H9 (cell line): Measurements from ENCODE around the gene MYBBP1A. TPM values are rescaled to one million over a fixed set of nuclear protein-coding genes. Genes with fewer than 3 reads are reported as not detected.

ENCODE experiments used
- DNase-seq: peaks from one replicate; pipeline ENCODE4 v3.0.0-alpha.2; 2017
- H2AFZ ChIP-seq: one replicate; pipeline ENCODE4 v1.6.1; 2013; ENCODE audit warnings: mild to moderate bottlenecking, low read length, control low read depth, moderate library complexity
- H2AK5ac ChIP-seq: 2 replicates; pipeline ENCODE4 v1.6.1; 2013; ENCODE audit warnings: low read length, control low read depth, mixed read lengths; ENCODE audit not compliant: insufficient read length
- H2BK120ac ChIP-seq: one replicate; pipeline ENCODE4 v1.6.1; 2013; ENCODE audit warnings: low read depth, mild to moderate bottlenecking, low read length, control low read depth, inconsistent platforms; ENCODE audit not compliant: poor library complexity, severe bottlenecking
- H2BK12ac ChIP-seq: 2 replicates; pipeline ENCODE4 v1.6.1; 2013; ENCODE audit warnings: low read length, control low read depth, mixed read lengths, low read depth; ENCODE audit not compliant: insufficient read length
- H2BK15ac ChIP-seq: 2 replicates; pipeline ENCODE4 v1.6.1; 2013; ENCODE audit warnings: low read depth, low read length, control low read depth
- H2BK20ac ChIP-seq: one replicate; pipeline ENCODE4 v1.6.1; 2013; ENCODE audit warnings: low read depth, mild to moderate bottlenecking, low read length, control low read depth, inconsistent platforms; ENCODE audit not compliant: poor library complexity, severe bottlenecking
- H2BK5ac ChIP-seq: 2 replicates; pipeline ENCODE4 v1.6.1; 2013; ENCODE audit warnings: low read length, control low read depth, mixed read lengths; ENCODE audit not compliant: insufficient read length
- H3K14ac ChIP-seq: 2 replicates; pipeline ENCODE4 v1.6.1; 2013; ENCODE audit warnings: low read length, control low read depth; ENCODE audit not compliant: insufficient read depth
- H3K18ac ChIP-seq: 2 replicates; pipeline ENCODE4 v1.6.1; 2013; ENCODE audit warnings: low read depth, mild to moderate bottlenecking, mixed read lengths, low read length, control low read depth; ENCODE audit not compliant: insufficient read length
- H3K23ac ChIP-seq: 2 replicates; pipeline ENCODE4 v1.6.1; 2013; ENCODE audit warnings: low read length, control low read depth, mixed read lengths, low read depth; ENCODE audit not compliant: insufficient read length
- H3K23me2 ChIP-seq: 2 replicates; pipeline ENCODE4 v1.6.1; 2013; ENCODE audit warnings: low read depth, mild to moderate bottlenecking, mixed read lengths, low read length, control low read depth; ENCODE audit not compliant: insufficient read length, poor library complexity, severe bottlenecking
- H3K27ac ChIP-seq: 2 replicates; pipeline ENCODE4 v1.5.1; 2013; ENCODE audit warnings: low read length, control low read depth, mixed read lengths, low read depth; ENCODE audit not compliant: insufficient read length
- H3K27me3 ChIP-seq: 2 replicates; pipeline ENCODE4 v1.6.1; 2013; ENCODE audit warnings: low read length, control low read depth, inconsistent platforms; ENCODE audit not compliant: insufficient read depth
- H3K4ac ChIP-seq: 2 replicates; pipeline ENCODE4 v1.6.1; 2013; ENCODE audit warnings: low read depth, mild to moderate bottlenecking, control low read depth, inconsistent platforms, low read length, moderate library complexity
- H3K4me1 ChIP-seq: 2 replicates; pipeline ENCODE4 v1.6.1; 2013; ENCODE audit warnings: low read length, control low read depth, inconsistent platforms; ENCODE audit not compliant: insufficient read depth
- H3K4me2 ChIP-seq: 2 replicates; pipeline ENCODE4 v1.6.1; 2013; ENCODE audit warnings: low read length, control low read depth, mixed read lengths; ENCODE audit not compliant: insufficient read length, insufficient read depth
- H3K56ac ChIP-seq: 2 replicates; pipeline ENCODE4 v1.6.1; 2013; ENCODE audit warnings: low read depth, mild to moderate bottlenecking, mixed read lengths, low read length, control low read depth; ENCODE audit not compliant: insufficient read length
- H3K79me1 ChIP-seq: 2 replicates; pipeline ENCODE4 v1.6.1; 2013; ENCODE audit warnings: low read depth, mild to moderate bottlenecking, moderate library complexity, low read length, control low read depth, inconsistent platforms; ENCODE audit not compliant: insufficient read depth, poor library complexity, severe bottlenecking
- H3K79me2 ChIP-seq: 2 replicates; pipeline ENCODE4 v1.6.1; 2013; ENCODE audit warnings: low read length, control low read depth, inconsistent platforms; ENCODE audit not compliant: insufficient read depth
- H3K9ac ChIP-seq: 2 replicates; pipeline ENCODE4 v1.6.1; 2013; ENCODE audit warnings: low read length, control low read depth, mixed read lengths; ENCODE audit not compliant: insufficient read length; ENCODE audit errors: extremely low read depth
- H3K9me3 ChIP-seq: one replicate; pipeline ENCODE4 v1.6.1; 2013; ENCODE audit warnings: low read depth, low read length, inconsistent platforms; ENCODE audit not compliant: control insufficient read depth
- H3T11ph ChIP-seq: one replicate; pipeline ENCODE4 v1.6.1; 2013; ENCODE audit warnings: mild to moderate bottlenecking, low read length, control low read depth, inconsistent platforms
- H4K20me1 ChIP-seq: one replicate; pipeline ENCODE4 v1.6.1; 2013; ENCODE audit not compliant: control insufficient read depth, insufficient read length, insufficient read depth
- H4K5ac ChIP-seq: 2 replicates; pipeline ENCODE4 v1.6.1; 2013; ENCODE audit warnings: low read depth, mild to moderate bottlenecking, mixed read lengths, low read length, control low read depth; ENCODE audit not compliant: insufficient read length
- H4K8ac ChIP-seq: replicated peaks from 2 replicates; pipeline ENCODE4 v1.6.1; 2013; ENCODE audit warnings: low read length, control low read depth, mixed read lengths, low read depth; ENCODE audit not compliant: insufficient read length
- H4K91ac ChIP-seq: 2 replicates; pipeline ENCODE4 v1.6.1; 2013; ENCODE audit warnings: low read depth, mild to moderate bottlenecking, moderate library complexity, mixed read lengths, low read length, control low read depth; ENCODE audit not compliant: insufficient read length
- H3K27ac Mint-ChIP-seq, 3 experiments: 2 replicates in 2 of 3; 3 replicates in 1 of 3; pipeline ENCODE4 v1.8.0; 2020 to 2021; ENCODE audit warnings: mixed read lengths in 3 of 3, mild to moderate bottlenecking in 1 of 3, moderate library complexity in 1 of 3
- H3K27me3 Mint-ChIP-seq: 2 replicates; pipeline ENCODE4 v1.8.0; 2021; ENCODE audit warnings: low read depth, mild to moderate bottlenecking, moderate library complexity, mixed read lengths
- H3K36me3 Mint-ChIP-seq, 3 experiments: 2 replicates in 2 of 3; 3 replicates in 1 of 3; pipeline ENCODE4 v1.8.0; 2020 to 2021; ENCODE audit warnings: low read depth in 3 of 3, mixed read lengths in 3 of 3; ENCODE audit not compliant: insufficient read depth in 1 of 3
- H3K4me1 Mint-ChIP-seq, 2 experiments: 2 replicates each; pipeline ENCODE4 v1.8.0; 2020; ENCODE audit warnings: mixed read lengths in 2 of 2
- H3K4me3 Mint-ChIP-seq, 2 experiments: 2 replicates in 1 of 2; 3 replicates in 1 of 2; pipeline ENCODE4 v1.8.0; 2020 to 2021; ENCODE audit warnings: mild to moderate bottlenecking in 2 of 2, mixed read lengths in 2 of 2, moderate library complexity in 1 of 2
- H3K9me3 Mint-ChIP-seq, 2 experiments: 2 replicates in 1 of 2; 3 replicates in 1 of 2; pipeline ENCODE4 v1.8.0; 2020; ENCODE audit warnings: mild to moderate bottlenecking in 2 of 2, mixed read lengths in 2 of 2, moderate library complexity in 1 of 2
- CTCF ChIP-seq: fragments of 200-600 bp; sonication (generic); conservative IDR thresholded peaks from 3 replicates; pipeline ENCODE4 v1.8.0; 2021; ENCODE audit warnings: antibody characterized with exemption, mild to moderate bottlenecking
- WGBS: extraction: QIAGEN DNeasy Blood & Tissue Kit; methylation state at CpG from one replicate; pipeline ENCODE4 v1.1.7; 2013; ENCODE audit warnings: missing lambda C conversion rate, low lambda C conversion rate, mixed read lengths; ENCODE audit not compliant: insufficient read length; ENCODE audit errors: extremely low coverage; 5-methylcytosine and 5-hydroxymethylcytosine counted together
- total RNA-seq: library from RNA; stranded (reverse); gene quantifications from 2 replicates; pipeline ENCODE4 v1.2.1, GENCODE V29; 2021

MYBBP1A gene
- total RNA-seq, 1 experiment from 2014 or later: 181 TPM

- Histone ChIP-seq H2BK15ac (no peak overlapping the region), H3K23ac (no peak overlapping the region), H3K27me3 (no peaks in the 10 kb centered on the region), H3K9ac (no peak overlapping the region), H2BK120ac (no peak overlapping the region), H3K18ac (no peak overlapping the region), H3K56ac (no peak overlapping the region), H3K4ac (no peak overlapping the region), H3K4me1 (peaks cover 5% of the 10 kb centered on the region; the same call in 1 of the 2 replicates), H3K23me2 (no peaks in the 10 kb centered on the region), H2AK5ac (no peak overlapping the region), H3K14ac (no peak overlapping the region), H3K27ac (no peak overlapping the region), H3K79me2 (no peaks in the 10 kb centered on the region), H3T11ph (no peak overlapping the region), H2AFZ (no peak overlapping the region), H2BK12ac (no peak overlapping the region), H3K4me2 (no peak overlapping the region), H4K5ac (no peak overlapping the region), H4K91ac (no peak overlapping the region), H4K8ac (no peak overlapping the region), H3K9me3 (no peaks in the 10 kb centered on the region), H2BK20ac (no peak overlapping the region), H2BK5ac (no peak overlapping the region), H4K20me1 (no peaks in the 10 kb centered on the region), H3K79me1 (no peaks in the 10 kb centered on the region)
- peaks cover 30 to 53% of the 10 kb centered on the region in 2 experiments for H3K4me1 Mint-ChIP-seq
- peaks cover 0 to 5% (median 0%) of the 10 kb centered on the region in 3 experiments; a peak in 1 of 7 replicates for H3K36me3 Mint-ChIP-seq
- DNase-seq: no peak
- WGBS: no CpG with 5 or more reads among the region's 4 CpGs
- H3K9me3 Mint-ChIP-seq: peaks cover 0 to 2% of the 10 kb centered on the region in 2 experiments; a peak in 3 of 5 replicates
- no peak overlapping the region for H3K27ac Mint-ChIP-seq
- peaks cover 2% of the 10 kb centered on the region for H3K27me3 Mint-ChIP-seq
- no peak overlapping the region for H3K4me3 Mint-ChIP-seq
- TF ChIP-seq CTCF: no peak
Observed at GRCh38 chr17:4573115-4573514, 17.9 kb upstream of the MYBBP1A start.
